Astrocyte (in vitro differentiated cells and primary cell): Measurements from ENCODE around the gene ART5. TPM values are rescaled to one million over a fixed set of nuclear protein-coding genes. Genes with fewer than 3 reads are reported as not detected.

ENCODE experiments used
- DNase-seq: peaks from one replicate; pipeline ENCODE4 v3.0.0-alpha.2; 2010; ENCODE audit warnings: low read depth
- FAIRE-seq: peaks from 2 replicates; lab custom pipeline; 2011; peaks lifted over from hg19 to GRCh38; lab: Jason Lieb, UNC
- H2AFZ ChIP-seq: 2 replicates; pipeline ENCODE4 v1.6.0; 2012; ENCODE audit warnings: low read depth, low read length, inconsistent platforms
- H3K27ac ChIP-seq: 2 replicates; pipeline ENCODE4 v1.5.1; 2011; ENCODE audit warnings: low read depth, low read length, inconsistent platforms
- H3K27me3 ChIP-seq: 2 replicates; pipeline ENCODE4 v1.6.0; 2011; ENCODE audit warnings: low read length, inconsistent platforms; ENCODE audit not compliant: insufficient read depth
- H3K36me3 ChIP-seq: 2 replicates; pipeline ENCODE4 v1.5.1; 2011; ENCODE audit warnings: low read length, inconsistent platforms; ENCODE audit not compliant: insufficient read depth
- H3K4me1 ChIP-seq: 2 replicates; pipeline ENCODE4 v1.5.1; 2011; ENCODE audit warnings: low read length, inconsistent platforms; ENCODE audit not compliant: insufficient read depth
- H3K4me2 ChIP-seq: 2 replicates; pipeline ENCODE4 v1.6.0; 2012; ENCODE audit warnings: low read length, inconsistent platforms
- H3K4me3 ChIP-seq: 2 replicates; pipeline ENCODE4 v1.5.1; 2011; ENCODE audit warnings: low read depth, mild to moderate bottlenecking, low read length, inconsistent platforms; ENCODE audit not compliant: insufficient read depth
- H3K79me2 ChIP-seq: 2 replicates; pipeline ENCODE4 v1.6.0; 2012; ENCODE audit warnings: mild to moderate bottlenecking, low read length, inconsistent platforms; ENCODE audit not compliant: insufficient read depth
- H3K9ac ChIP-seq: 2 replicates; pipeline ENCODE4 v1.6.0; 2012; ENCODE audit warnings: mild to moderate bottlenecking, low read length, inconsistent platforms
- H3K9me3 ChIP-seq: 2 replicates; pipeline ENCODE4 v1.5.1; 2012; ENCODE audit warnings: low read depth, mild to moderate bottlenecking, low read length, inconsistent platforms; ENCODE audit not compliant: insufficient read depth
- H4K20me1 ChIP-seq: 2 replicates; pipeline ENCODE4 v1.6.0; 2012; ENCODE audit warnings: low read length, inconsistent platforms; ENCODE audit not compliant: insufficient read depth
- H3K27ac Mint-ChIP-seq: one replicate; pipeline ENCODE4 v1.8.0; 2021; ENCODE audit warnings: mild to moderate bottlenecking, mixed read lengths; ENCODE audit not compliant: unreplicated experiment
- H3K27me3 Mint-ChIP-seq: one replicate; pipeline ENCODE4 v1.8.0; 2021; ENCODE audit warnings: low read depth, mixed read lengths; ENCODE audit not compliant: unreplicated experiment
- H3K36me3 Mint-ChIP-seq: one replicate; pipeline ENCODE4 v1.8.0; 2021; ENCODE audit warnings: low read depth, mixed read lengths; ENCODE audit not compliant: unreplicated experiment
- H3K4me1 Mint-ChIP-seq: one replicate; pipeline ENCODE4 v1.8.0; 2021; ENCODE audit warnings: low read depth, mixed read lengths; ENCODE audit not compliant: unreplicated experiment
- H3K4me3 Mint-ChIP-seq: one replicate; pipeline ENCODE4 v1.8.0; 2021; ENCODE audit warnings: mild to moderate bottlenecking, moderate library complexity, mixed read lengths; ENCODE audit not compliant: unreplicated experiment
- H3K9me3 Mint-ChIP-seq: one replicate; pipeline ENCODE4 v1.8.0; 2021; ENCODE audit warnings: mild to moderate bottlenecking, mixed read lengths; ENCODE audit not compliant: unreplicated experiment
- CTCF ChIP-seq: IDR thresholded peaks from 2 replicates; pipeline ENCODE4 v1.5.1; 2011; ENCODE audit warnings: low read depth, mild to moderate bottlenecking, inconsistent platforms, low read length, moderate library complexity; ENCODE audit not compliant: insufficient read depth
- EZH2 ChIP-seq: IDR thresholded peaks from 2 replicates; pipeline ENCODE4 v1.6.1; 2012; ENCODE audit warnings: mild to moderate bottlenecking, low read length, inconsistent platforms; ENCODE audit not compliant: insufficient read depth
- total RNA-seq: library from RNA; stranded (reverse); gene quantifications from 2 replicates; pipeline ENCODE4 v1.2.1, GENCODE V29; 2021

The ART5 gene
- total RNA-seq, 1 donor from 2014 or later: 4.1 TPM

- Histone ChIP-seq H3K36me3 (no peaks in the 10 kb centered on the region), H4K20me1 (no peaks in the 10 kb centered on the region), H3K4me1 (peaks cover 7% of the 10 kb centered on the region), H3K27me3 (no peaks in the 10 kb centered on the region), H3K4me2 (no peak overlapping the region), H3K4me3 (no peak overlapping the region), H3K9me3 (no peaks in the 10 kb centered on the region), H3K27ac (no peak overlapping the region), H3K79me2 (no peaks in the 10 kb centered on the region), H2AFZ (no peak overlapping the region), H3K9ac (no peak overlapping the region)
- TF ChIP-seq EZH2 (no peak), CTCF (no peak)
- H3K9me3 Mint-ChIP-seq: no peaks in the 10 kb centered on the region
- no peak for FAIRE-seq
- no peak overlapping the region for H3K4me3 Mint-ChIP-seq
- no peak for DNase-seq
- H3K36me3 Mint-ChIP-seq: peaks cover 2% of the 10 kb centered on the region
- peaks cover 53% of the 10 kb centered on the region for H3K27me3 Mint-ChIP-seq
- H3K4me1 Mint-ChIP-seq: no peaks in the 10 kb centered on the region
- no peak overlapping the region for H3K27ac Mint-ChIP-seq
Measured at GRCh38 chr11:3638513-3638912, 3.3 kb downstream of the ART5 start.

GRCh38 chr11:3637201-3637600 is 4.6 kb downstream of the ART5 start:
- H3K36me3 Mint-ChIP-seq: peaks cover 3% of the 10 kb centered on the region
- DNase-seq (no peak), FAIRE-seq (no peak)
- Histone ChIP-seq H3K79me2 (no peaks in the 10 kb centered on the region), H3K27ac (no peak overlapping the region), H3K4me3 (no peak overlapping the region), H3K27me3 (no peaks in the 10 kb centered on the region), H3K36me3 (no peaks in the 10 kb centered on the region), H3K4me1 (peaks cover under 1% of the 10 kb centered on the region), H3K4me2 (no peak overlapping the region), H2AFZ (no peak overlapping the region), H4K20me1 (no peaks in the 10 kb centered on the region), H3K9me3 (no peaks in the 10 kb centered on the region), H3K9ac (no peak overlapping the region)
- no peaks in the 10 kb centered on the region for H3K9me3 Mint-ChIP-seq
- H3K4me1 Mint-ChIP-seq: no peaks in the 10 kb centered on the region
- no peak overlapping the region for H3K4me3 Mint-ChIP-seq
- no peak overlapping the region for H3K27ac Mint-ChIP-seq
- TF ChIP-seq EZH2: no peak
- TF ChIP-seq CTCF: no peak
- peaks cover 51% of the 10 kb centered on the region for H3K27me3 Mint-ChIP-seq

- Mint-ChIP-seq H3K36me3 (peaks cover 3% of the 10 kb centered on the region), H3K9me3 (no peaks in the 10 kb centered on the region), H3K27ac (no peak overlapping the region), H3K4me3 (no peak overlapping the region), H3K4me1 (no peaks in the 10 kb centered on the region), H3K27me3 (peaks cover 46% of the 10 kb centered on the region)
- Histone ChIP-seq H4K20me1 (no peaks in the 10 kb centered on the region), H3K79me2 (no peaks in the 10 kb centered on the region), H3K9me3 (no peaks in the 10 kb centered on the region), H3K4me2 (no peak overlapping the region), H3K36me3 (no peaks in the 10 kb centered on the region), H3K27me3 (no peaks in the 10 kb centered on the region), H3K27ac (no peak overlapping the region), H3K4me3 (no peak overlapping the region), H3K4me1 (no peaks in the 10 kb centered on the region), H3K9ac (no peak overlapping the region), H2AFZ (no peak overlapping the region)
- FAIRE-seq: no peak
- TF ChIP-seq CTCF (no peak), EZH2 (no peak)
- no peak for DNase-seq
Measured at GRCh38 chr11:3635641-3636375, 6.0 kb downstream of the ART5 start.
